Measurements from ENCODE around the gene LRRC51.

DNA sequence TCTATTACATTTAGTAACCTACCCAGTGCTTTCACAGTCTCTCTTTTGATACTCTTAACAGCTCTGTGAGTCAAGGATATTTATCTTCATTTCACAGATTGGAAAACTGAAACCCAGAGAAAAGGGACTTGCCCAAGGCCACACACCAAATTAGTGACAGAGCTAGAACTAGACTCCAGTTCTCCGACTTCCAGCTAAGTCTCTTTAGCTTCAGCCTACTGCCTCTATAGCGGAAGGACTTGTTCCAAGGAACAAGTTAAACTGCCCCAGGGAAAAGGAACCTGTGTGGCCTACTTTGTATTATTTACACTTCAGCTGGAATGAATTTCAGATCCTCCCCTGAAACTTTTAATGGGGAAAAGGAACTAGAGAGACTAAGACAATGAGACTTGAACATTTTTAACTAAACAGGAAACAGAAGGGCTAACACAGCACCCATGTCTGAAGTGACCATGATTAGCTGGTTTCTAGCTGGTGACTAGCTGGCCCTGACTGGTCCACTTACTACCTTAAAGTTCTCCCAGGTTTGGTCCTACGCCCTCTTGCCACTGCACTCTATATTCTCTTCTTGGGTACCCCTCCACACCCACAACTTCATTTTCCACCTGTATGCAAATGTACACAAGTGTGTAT, 1.3 kb downstream of the LRRC51 start:
- TF ChIP-seq CTCF (conservative IDR thresholded peaks at IDR 0.05; ENCODE audit: low read depth, low read length) = no peak
- TF ChIP-seq MAZ (IDR thresholded peaks at IDR 0.05; ENCODE audit: borderline replicate concordance, low read depth, low read length) = no peak
- no peak for TF ChIP-seq POLR2A (IDR thresholded peaks at IDR 0.05; ENCODE audit: low read depth, low read length)
- no peak for TF ChIP-seq CEBPB (IDR thresholded peaks at IDR 0.05; ENCODE audit: low read depth, low read length)
- TF ChIP-seq BHLHE40 (IDR thresholded peaks at IDR 0.05; ENCODE audit: low read depth, low read length) = no peak
- no peak for TF ChIP-seq RCOR1 (IDR thresholded peaks at IDR 0.05; ENCODE audit: insufficient replicate concordance, low read length)
- no peak for TF ChIP-seq FOS (IDR thresholded peaks at IDR 0.05; ENCODE audit: low read depth, low read length)
- no peak for TF ChIP-seq CHD1 (IDR thresholded peaks at IDR 0.05; ENCODE audit: low read depth, low read length)
- TF ChIP-seq SMC3 (IDR thresholded peaks at IDR 0.05; ENCODE audit: low read depth, low read length) = no peak
- no peak for TF ChIP-seq RAD21 (IDR thresholded peaks at IDR 0.05; ENCODE audit: low read length)
- no peak for TF ChIP-seq MAFK (IDR thresholded peaks at IDR 0.05; ENCODE audit: low read depth, low read length)
- TF ChIP-seq MXI1 (IDR thresholded peaks at IDR 0.05; ENCODE audit: borderline replicate concordance, low read depth, low read length) = no peak
